CD4-positive, alpha-beta T cell treated with Interleukin-17A for 1 hour (primary cell): ENCODE data around the gene S100A7A.
"Not testable (repeated sequence)": the region's sequence is repeated elsewhere in the genome, so short reads cannot be mapped to it uniquely, and the experiment has no call there.

Experiments
- DNase-seq: peaks from one replicate; pipeline ENCODE4 v3.0.0-alpha.2; 2020

Gene S100A7A

GRCh38 chr1:153428073-153428638, 11.8 kb downstream of the S100A7A start:
- no peak for DNase-seq

- no peak for DNase-seq
Observed at GRCh38 chr1:153428791-153429190, 12.5 kb downstream of the S100A7A start.

- no peak for DNase-seq
Observed at GRCh38 chr1:153429266-153430165, 13.2 kb downstream of the S100A7A start.

GRCh38 chr1:153430166-153430553, 13.8 kb downstream of the S100A7A start:
- DNase-seq = no peak

- no peak for DNase-seq
Observed at GRCh38 chr1:153430561-153430960, 14.2 kb downstream of the S100A7A start.

- DNase-seq = no peak
Observed at GRCh38 chr1:153431002-153431401, 14.7 kb downstream of the S100A7A start.

GRCh38 chr1:153431427-153431826, 15.1 kb downstream of the S100A7A start:
- DNase-seq = no peak

GRCh38 chr1:153431928-153432327, 15.6 kb downstream of the S100A7A start:
- DNase-seq = no peak

- DNase-seq = no peak
Observed at GRCh38 chr1:153432874-153433681, 16.8 kb downstream of the S100A7A start.

- no peak for DNase-seq
Observed at GRCh38 chr1:153434746-153435455, 18.6 kb downstream of the S100A7A start.

- no peak for DNase-seq
Observed at GRCh38 chr1:153437236-153437635, 20.9 kb downstream of the S100A7A start.

GRCh38 chr1:153438599-153438998, 22.3 kb downstream of the S100A7A start:
- no peak for DNase-seq

GRCh38 chr1:153439273-153439672, 23.0 kb downstream of the S100A7A start:
- no peak for DNase-seq

- DNase-seq = no peak
Observed at GRCh38 chr1:153441238-153441755, 25.0 kb downstream of the S100A7A start.

GRCh38 chr1:153443486-153443885, 27.2 kb downstream of the S100A7A start:
- DNase-seq = no peak

- DNase-seq = no peak
Observed at GRCh38 chr1:153444078-153444477, 27.8 kb downstream of the S100A7A start.

GRCh38 chr1:153447498-153448170, 31.3 kb downstream of the S100A7A start:
- DNase-seq = no peak

GRCh38 chr1:153448851-153449250, 32.5 kb downstream of the S100A7A start:
- not testable (repeated sequence) for DNase-seq

GRCh38 chr1:153456396-153456795, 40.1 kb downstream of the S100A7A start:
- DNase-seq = no peak

- no peak for DNase-seq
Observed at GRCh38 chr1:153459655-153460054, 43.3 kb downstream of the S100A7A start.

- DNase-seq = no peak
Observed at GRCh38 chr1:153460551-153460950, 44.2 kb downstream of the S100A7A start, which contains the start of gene S100A7. Gene S100A7 (minus strand): TSS chr1:153460651. CDS start chr1:153459013, 1,638 bp downstream.

GRCh38 chr1:153462741-153463140, 46.4 kb downstream of the S100A7A start:
- DNase-seq = not testable (repeated sequence)
